HG03064 (cell line): Measurements from ENCODE around the gene TUFT1.
"Not testable (repeated sequence)": the region's sequence is repeated elsewhere in the genome, so short reads cannot be mapped to it uniquely, and the experiment has no call there.

Experiments
- ATAC-seq: cut with Tn5 transposase; IDR thresholded peaks from one replicate; pipeline ENCODE4 v1.9.1; 2021; ENCODE audit warnings: low read depth; ENCODE audit not compliant: unreplicated experiment

The TUFT1 gene

GRCh38 chr1:151574575-151575529 lies 34.7 kb downstream of the TUFT1 start:
- no peak for ATAC-seq

DNA sequence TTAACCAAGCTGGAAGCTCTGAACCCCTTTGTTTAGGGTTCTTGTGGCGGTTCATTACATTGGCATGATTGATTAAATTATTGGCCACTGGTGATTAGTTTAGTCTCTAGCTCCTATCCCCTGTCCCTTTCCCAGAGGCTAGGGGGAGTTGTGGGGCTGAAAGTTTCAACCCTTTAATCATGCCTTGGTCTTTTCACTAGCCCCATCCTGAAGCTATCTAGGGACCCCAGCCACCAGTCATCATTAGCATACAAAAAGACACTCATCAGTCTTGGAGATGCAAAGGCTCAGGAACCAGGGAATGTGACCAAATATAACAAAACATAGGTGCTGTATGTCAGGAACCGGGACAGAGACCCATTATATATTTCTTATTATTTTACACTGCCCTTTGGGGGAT lies 37.1 kb downstream of the TUFT1 start:
- no peak for ATAC-seq

- ATAC-seq = no peak
Measured at GRCh38 chr1:151578941-151579340, 38.8 kb downstream of the TUFT1 start.

DNA sequence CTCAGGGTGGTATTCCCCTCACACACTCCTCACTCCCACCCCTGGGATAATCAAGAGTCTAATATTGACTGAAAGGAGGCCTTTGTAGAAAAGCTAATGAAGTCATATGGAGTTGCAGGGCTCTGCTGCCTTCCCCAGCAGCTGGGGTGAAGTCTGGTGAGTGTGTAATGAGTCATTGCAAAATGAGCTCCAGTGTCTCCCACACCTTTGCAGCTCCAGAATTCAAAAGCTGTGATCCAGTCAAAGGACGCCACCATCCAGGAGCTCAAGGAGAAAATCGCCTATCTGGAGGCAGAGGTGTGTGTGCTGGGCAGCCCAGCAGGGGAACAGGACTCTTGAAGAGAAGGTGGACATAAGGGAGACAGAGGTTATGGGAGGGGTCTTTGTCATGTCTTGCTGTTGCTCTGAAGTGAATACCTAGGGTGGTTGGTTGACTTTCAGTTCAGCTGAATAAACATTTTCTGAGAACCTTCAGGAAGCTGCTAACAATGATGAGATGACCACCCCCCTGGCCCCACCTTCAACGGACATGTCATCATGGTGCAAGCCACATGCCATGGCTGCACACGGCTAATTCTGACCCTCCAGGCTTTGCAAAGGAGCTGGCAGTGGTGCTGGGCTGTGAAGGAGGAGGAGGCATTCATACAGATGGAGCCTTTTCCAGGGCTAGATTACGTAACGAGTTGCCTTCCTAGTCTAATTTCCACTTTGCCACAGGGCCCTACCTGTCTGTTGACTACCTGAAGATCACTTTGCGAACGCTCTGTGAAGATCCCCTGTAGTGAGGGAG lies 39.5 kb downstream of the TUFT1 start:
- no peak for ATAC-seq

- ATAC-seq = no peak
Measured at GRCh38 chr1:151581451-151581850, 41.3 kb downstream of the TUFT1 start.

- ATAC-seq = no peak
Measured at GRCh38 chr1:151581921-151582320, 41.8 kb downstream of the TUFT1 start.

DNA sequence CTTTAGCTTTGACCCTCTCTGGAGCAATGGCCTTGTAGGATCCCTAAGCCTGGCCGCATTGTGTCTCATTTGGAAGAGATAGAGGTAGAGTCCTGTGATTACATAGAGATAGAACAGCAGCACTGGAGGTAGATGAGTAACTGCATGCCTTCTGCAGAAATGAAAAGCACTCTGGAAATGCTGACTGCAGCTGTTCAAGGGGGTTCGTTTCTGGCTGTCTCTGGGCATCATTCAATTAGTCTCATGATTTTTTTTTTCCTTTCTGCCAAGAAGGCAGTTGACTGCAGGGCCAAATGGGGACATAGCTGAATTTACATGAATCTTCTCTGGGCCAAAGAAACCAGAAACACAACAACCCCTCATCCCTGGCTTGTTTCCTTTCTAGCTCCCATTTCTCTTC lies 43.7 kb downstream of the TUFT1 start:
- ATAC-seq = no peak

- no peak for ATAC-seq
Measured at GRCh38 chr1:151584278-151584677, 44.2 kb downstream of the TUFT1 start.

- no peak for ATAC-seq
Measured at GRCh38 chr1:151584780-151585179, 44.7 kb downstream of the TUFT1 start.

DNA sequence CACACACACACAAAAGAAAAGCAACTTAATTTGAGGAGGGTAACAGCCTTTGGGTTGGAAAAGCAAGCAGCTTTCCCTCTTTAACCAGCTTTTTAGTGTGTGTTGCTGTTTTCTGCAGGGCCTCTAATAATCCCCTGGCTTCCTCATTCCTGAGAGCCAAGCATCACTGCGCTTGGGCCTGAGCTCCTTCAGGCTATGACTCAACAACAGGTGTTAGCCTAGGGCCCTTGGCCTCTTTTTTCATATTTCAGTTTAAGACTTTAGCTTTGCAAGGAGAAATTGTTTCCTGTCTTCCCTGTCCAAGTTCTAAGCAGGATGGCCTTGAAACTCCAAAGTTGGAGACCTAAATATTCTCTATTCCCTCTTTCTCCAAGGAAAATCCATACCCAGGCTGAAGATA lies 45.5 kb downstream of the TUFT1 start:
- ATAC-seq = no peak

GRCh38 chr1:151590961-151591360 lies 50.9 kb downstream of the TUFT1 start:
- ATAC-seq = no peak

DNA sequence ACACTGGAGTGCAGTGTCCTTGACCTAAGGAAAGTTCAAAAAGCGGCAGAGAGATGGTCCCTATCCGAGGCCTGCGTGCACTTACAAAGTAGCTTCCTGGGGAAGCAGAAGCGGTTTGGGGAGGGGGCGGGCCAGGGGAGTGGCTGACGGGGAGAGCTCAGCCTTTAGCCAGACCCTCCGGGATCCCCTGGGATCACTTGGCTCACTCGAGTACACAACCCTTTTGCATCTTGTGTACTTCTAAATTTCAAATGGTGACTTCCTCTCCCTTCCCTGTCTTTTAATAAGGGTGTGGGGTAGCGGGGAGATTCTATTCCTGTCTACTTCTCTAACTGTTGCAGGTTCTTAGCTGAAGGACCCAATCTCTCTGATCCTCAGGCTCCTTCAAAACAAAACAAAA lies 53.6 kb downstream of the TUFT1 start:
- no peak for ATAC-seq

DNA sequence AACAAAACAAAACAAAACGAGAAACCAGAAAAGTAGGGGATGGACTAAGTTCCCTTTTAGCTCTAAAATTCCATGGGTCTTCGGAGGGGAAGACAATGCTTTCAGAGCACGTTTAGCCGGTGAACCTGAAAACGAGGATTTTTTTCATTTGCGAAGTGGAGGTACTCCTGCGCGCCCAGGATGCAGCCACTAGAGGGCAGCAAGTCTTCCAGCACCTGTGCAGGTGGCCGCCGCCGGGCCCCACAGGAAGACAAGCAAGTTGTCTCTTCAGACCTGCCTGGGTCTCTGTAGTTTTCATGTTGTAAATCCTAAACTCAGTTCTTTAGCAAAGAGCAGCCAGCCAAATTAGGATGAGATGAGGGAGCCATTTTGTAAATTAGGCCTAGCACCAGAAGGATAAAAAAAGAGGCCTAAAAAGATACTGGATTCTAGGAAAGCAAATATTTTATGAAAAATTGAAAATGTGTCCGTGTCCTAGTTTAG lies 54.1 kb downstream of the TUFT1 start:
- no peak for ATAC-seq

- ATAC-seq = no peak
Measured at GRCh38 chr1:151596166-151596953, 56.3 kb downstream of the TUFT1 start.

DNA sequence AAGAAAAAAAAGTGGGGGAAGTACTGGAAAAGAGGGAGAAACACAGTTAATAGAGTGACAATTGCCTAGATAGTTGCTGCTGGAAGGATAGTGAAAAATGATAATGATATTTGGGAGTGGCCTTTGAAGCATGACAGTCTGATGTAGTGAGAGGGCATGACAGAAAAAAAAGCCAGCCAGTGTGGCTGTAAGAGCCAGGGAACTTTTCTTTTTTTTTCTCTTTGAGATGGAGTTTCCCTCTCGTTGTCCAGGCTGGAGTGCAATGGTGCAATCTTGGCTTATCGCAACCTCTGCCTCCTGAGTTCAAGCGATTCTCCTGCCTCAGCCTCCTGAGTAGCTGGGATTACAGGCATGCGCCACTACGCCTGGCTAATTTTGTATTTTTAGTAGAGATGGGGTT lies 62.4 kb downstream of the TUFT1 start:
- ATAC-seq = not testable (repeated sequence)

- ATAC-seq = no peak
Measured at GRCh38 chr1:151604291-151604690, 64.2 kb downstream of the TUFT1 start.

- no peak for ATAC-seq
Measured at GRCh38 chr1:151606384-151606783, 66.3 kb downstream of the TUFT1 start.

GRCh38 chr1:151606857-151607256 lies 66.7 kb downstream of the TUFT1 start:
- ATAC-seq = no peak

GRCh38 chr1:151610142-151610541 lies 70.0 kb downstream of the TUFT1 start:
- ATAC-seq = no peak

- no peak for ATAC-seq
Measured at GRCh38 chr1:151611288-151611790, 71.2 kb downstream of the TUFT1 start.
